Suprapubic skin (tissue), 4 donors: Measurements from ENCODE around the gene METTL16.

Experiments
- POLR2A ChIP-seq, 2 donors: fragments of 450-650 bp; IDR thresholded peaks; one replicate each; pipeline ENCODE4 v1.6.1; 2017; ENCODE audit warnings: antibody characterized with exemption in 2 of 2, mild to moderate bottlenecking in 2 of 2, moderate library complexity in 2 of 2
- POLR2AphosphoS5 ChIP-seq, 3 donors: sonication (generic); formaldehyde crosslinking; IDR thresholded peaks; one replicate each; pipeline ENCODE4 v1.6.1; 2017; ENCODE audit warnings: antibody characterized with exemption in 3 of 3
- TF ChIP-seq, protein P1 (sequence below), 2 donors: fragments of 200-600 bp in 1 of 2; fragments of 450-650 bp in 1 of 2; sonication (generic) in 1 of 2; IDR thresholded peaks; one replicate each; pipeline ENCODE4 v1.5.1; 2016 to 2019; ENCODE audit warnings: antibody characterized with exemption in 2 of 2, mild to moderate bottlenecking in 1 of 2, moderate library complexity in 1 of 2

DNA sequence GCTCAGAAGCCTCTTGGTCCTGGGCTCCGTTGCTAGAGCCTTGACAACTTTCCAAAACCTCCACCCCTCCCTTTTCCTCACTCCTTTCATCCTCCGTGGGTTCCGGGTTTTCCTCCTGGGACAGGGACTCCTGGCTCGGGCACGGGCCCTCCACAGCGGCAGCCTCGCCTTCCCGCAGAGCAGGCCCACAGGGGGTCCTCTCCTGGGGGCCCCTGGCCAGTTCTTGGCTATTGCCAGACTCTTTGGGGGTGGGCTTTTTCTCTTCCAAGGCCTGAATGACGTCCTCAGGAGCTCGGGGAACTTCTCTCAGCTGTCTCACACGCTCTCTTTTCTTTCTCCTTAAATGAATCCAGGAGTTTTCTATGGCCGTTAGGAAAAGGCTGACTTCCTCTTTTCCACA lies 91.5 kb downstream of the METTL16 start:
- TF ChIP-seq, protein P1, sequence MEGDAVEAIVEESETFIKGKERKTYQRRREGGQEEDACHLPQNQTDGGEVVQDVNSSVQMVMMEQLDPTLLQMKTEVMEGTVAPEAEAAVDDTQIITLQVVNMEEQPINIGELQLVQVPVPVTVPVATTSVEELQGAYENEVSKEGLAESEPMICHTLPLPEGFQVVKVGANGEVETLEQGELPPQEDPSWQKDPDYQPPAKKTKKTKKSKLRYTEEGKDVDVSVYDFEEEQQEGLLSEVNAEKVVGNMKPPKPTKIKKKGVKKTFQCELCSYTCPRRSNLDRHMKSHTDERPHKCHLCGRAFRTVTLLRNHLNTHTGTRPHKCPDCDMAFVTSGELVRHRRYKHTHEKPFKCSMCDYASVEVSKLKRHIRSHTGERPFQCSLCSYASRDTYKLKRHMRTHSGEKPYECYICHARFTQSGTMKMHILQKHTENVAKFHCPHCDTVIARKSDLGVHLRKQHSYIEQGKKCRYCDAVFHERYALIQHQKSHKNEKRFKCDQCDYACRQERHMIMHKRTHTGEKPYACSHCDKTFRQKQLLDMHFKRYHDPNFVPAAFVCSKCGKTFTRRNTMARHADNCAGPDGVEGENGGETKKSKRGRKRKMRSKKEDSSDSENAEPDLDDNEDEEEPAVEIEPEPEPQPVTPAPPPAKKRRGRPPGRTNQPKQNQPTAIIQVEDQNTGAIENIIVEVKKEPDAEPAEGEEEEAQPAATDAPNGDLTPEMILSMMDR (IDR thresholded peaks at IDR 0.05) = no peak
- TF ChIP-seq POLR2A (IDR thresholded peaks at IDR 0.05) (no peak), POLR2AphosphoS5 (IDR thresholded peaks at IDR 0.05) (no peak)
